Thyroid gland (tissue), 4 donors: ENCODE measurements around the gene AKR1C1. TPM values are rescaled to one million over a fixed set of nuclear protein-coding genes. Genes with fewer than 3 reads are reported as not detected.
"Not testable (repeated sequence)": the region's sequence is repeated elsewhere in the genome, so short reads cannot be mapped to it uniquely, and the experiment has no call there.

Experiments
- DNase-seq, 2 donors: peaks; one replicate each; pipeline ENCODE4 v3.0.0-alpha.2; 2019
- H3K27ac ChIP-seq, 3 donors: fragments of 200-600 bp; sonication (generic); 1 replicate in 2 of 3; 2 replicates in 1 of 3; pipeline ENCODE4 v1.5.1; 2016 to 2019; ENCODE audit warnings: mild to moderate bottlenecking in 1 of 3, moderate library complexity in 1 of 3
- H3K27me3 ChIP-seq: fragments of 200-600 bp; sonication (generic); one replicate; pipeline ENCODE4 v1.5.1; 2019
- H3K36me3 ChIP-seq, 2 donors: fragments of 200-600 bp; sonication (generic); one replicate each; pipeline ENCODE4 v1.5.1; 2016 to 2019
- H3K4me1 ChIP-seq, 2 donors: fragments of 200-600 bp; sonication (generic); one replicate each; pipeline ENCODE4 v1.5.1; 2017 to 2019
- H3K4me3 ChIP-seq, 3 donors: fragments of 200-600 bp; sonication (generic); replicated peaks in 1 of 3; 1 replicate in 2 of 3; 2 replicates in 1 of 3; pipeline ENCODE4 v1.5.1; 2016; ENCODE audit warnings: mild to moderate bottlenecking in 1 of 3
- H3K9me3 ChIP-seq: fragments of 200-600 bp; sonication (generic); one replicate; pipeline ENCODE4 v1.5.1; 2017
- POLR2A ChIP-seq, 2 donors: fragments of 450-650 bp; IDR thresholded peaks; one replicate each; pipeline ENCODE4 v1.6.1; 2017; ENCODE audit warnings: antibody characterized with exemption in 2 of 2, mild to moderate bottlenecking in 2 of 2, moderate library complexity in 1 of 2
- WGBS, 2 donors: methylation state at CpG; one replicate each; pipeline ENCODE4 v1.1.5; 2017; 5-methylcytosine and 5-hydroxymethylcytosine counted together
- intact Hi-C: fragments of 100-400 bp; cut with DNase I; formaldehyde crosslinking; loops from one replicate; pipeline ENCODE4 v1.15.1; 2023
- total RNA-seq, 4 donors: library from RNA; depleted of rRNA; stranded (reverse); fragments of >200 nt; gene quantifications; one replicate each; pipeline ENCODE4 v1.2.3, GENCODE V29; 2016
- TF ChIP-seq, protein P1 (sequence below), 6 experiments: fragments of 200-600 bp in 3 of 6; fragments of 450-650 bp in 3 of 6; sonication (generic) in 3 of 6; IDR thresholded peaks; one replicate each; pipeline ENCODE4 v1.5.1; 2016 to 2019; ENCODE audit warnings: antibody characterized with exemption in 6 of 6, mild to moderate bottlenecking in 2 of 6, inconsistent platforms in 1 of 6, moderate library complexity in 1 of 6

The AKR1C1 gene
- total RNA-seq, 4 donors from 2014 or later: 73.8 to 132 (median 121) TPM

DNA sequence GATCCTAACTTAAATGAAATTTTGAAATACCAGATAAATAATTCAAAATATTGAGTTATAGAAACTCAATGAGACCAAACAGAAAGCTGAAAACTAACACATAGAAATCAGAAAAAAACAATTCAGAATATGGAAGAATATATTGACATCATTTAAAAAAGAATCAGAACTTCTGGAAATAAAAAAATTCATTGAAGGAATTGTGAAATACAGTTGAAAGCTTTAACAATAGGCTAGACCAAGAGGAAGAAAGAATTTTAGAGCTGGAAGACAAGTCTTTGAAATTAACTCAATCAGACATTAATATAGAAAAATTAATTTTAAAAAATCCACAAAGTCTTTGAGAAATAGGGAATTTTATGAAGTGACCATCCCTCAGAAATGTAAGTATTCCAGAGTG, 36.8 kb upstream of the AKR1C1 start:
- H3K27ac ChIP-seq: no peak overlapping the region
- no peaks in the 10 kb centered on the region for H3K4me1 ChIP-seq
- no peak for DNase-seq
- H3K36me3 ChIP-seq: no peaks in the 10 kb centered on the region
- intact Hi-C loops: no loop called here
- no peaks in the 10 kb centered on the region for H3K9me3 ChIP-seq
- no peaks in the 10 kb centered on the region for H3K27me3 ChIP-seq
- H3K4me3 ChIP-seq: no peak overlapping the region
- no peak for TF ChIP-seq POLR2A (IDR thresholded peaks at IDR 0.05)
- TF ChIP-seq, protein P1, sequence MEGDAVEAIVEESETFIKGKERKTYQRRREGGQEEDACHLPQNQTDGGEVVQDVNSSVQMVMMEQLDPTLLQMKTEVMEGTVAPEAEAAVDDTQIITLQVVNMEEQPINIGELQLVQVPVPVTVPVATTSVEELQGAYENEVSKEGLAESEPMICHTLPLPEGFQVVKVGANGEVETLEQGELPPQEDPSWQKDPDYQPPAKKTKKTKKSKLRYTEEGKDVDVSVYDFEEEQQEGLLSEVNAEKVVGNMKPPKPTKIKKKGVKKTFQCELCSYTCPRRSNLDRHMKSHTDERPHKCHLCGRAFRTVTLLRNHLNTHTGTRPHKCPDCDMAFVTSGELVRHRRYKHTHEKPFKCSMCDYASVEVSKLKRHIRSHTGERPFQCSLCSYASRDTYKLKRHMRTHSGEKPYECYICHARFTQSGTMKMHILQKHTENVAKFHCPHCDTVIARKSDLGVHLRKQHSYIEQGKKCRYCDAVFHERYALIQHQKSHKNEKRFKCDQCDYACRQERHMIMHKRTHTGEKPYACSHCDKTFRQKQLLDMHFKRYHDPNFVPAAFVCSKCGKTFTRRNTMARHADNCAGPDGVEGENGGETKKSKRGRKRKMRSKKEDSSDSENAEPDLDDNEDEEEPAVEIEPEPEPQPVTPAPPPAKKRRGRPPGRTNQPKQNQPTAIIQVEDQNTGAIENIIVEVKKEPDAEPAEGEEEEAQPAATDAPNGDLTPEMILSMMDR (IDR thresholded peaks at IDR 0.05): no peak

DNA sequence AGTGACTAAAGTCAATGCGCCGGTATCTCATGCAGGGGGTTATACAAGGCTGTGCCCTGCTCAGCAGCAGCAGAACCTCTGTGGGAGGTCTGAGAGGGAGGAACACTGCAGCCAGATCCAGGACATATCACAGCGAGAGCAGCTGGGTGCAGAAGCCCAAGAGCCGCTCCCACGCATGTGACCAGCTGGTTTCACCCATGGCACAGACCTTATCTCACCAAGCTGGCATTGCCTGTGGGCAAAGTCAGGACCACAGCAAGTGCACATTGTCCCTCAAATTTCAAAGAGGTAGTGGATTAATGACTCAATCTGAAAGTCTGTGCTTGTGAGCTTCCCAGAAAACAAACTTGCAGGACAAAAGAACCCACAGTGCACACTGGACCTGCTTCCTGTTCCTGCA, 31.6 kb upstream of the AKR1C1 start:
- 64 to 79% methylated on average over 4 to 5 of the region's 5 CpGs for WGBS, 2 donors
- H3K9me3 ChIP-seq: no peaks in the 10 kb centered on the region
- no peak overlapping the region for H3K27ac ChIP-seq
- intact Hi-C loops: no loop called here
- H3K4me3 ChIP-seq: no peak overlapping the region
- no peak for DNase-seq
- H3K36me3 ChIP-seq: no peaks in the 10 kb centered on the region
- TF ChIP-seq POLR2A (IDR thresholded peaks at IDR 0.05): no peak
- TF ChIP-seq, protein P1 (IDR thresholded peaks at IDR 0.05): no peak
- H3K4me1 ChIP-seq: peaks cover 11 to 12% of the 10 kb centered on the region in 2 donors
- H3K27me3 ChIP-seq: no peaks in the 10 kb centered on the region

DNA sequence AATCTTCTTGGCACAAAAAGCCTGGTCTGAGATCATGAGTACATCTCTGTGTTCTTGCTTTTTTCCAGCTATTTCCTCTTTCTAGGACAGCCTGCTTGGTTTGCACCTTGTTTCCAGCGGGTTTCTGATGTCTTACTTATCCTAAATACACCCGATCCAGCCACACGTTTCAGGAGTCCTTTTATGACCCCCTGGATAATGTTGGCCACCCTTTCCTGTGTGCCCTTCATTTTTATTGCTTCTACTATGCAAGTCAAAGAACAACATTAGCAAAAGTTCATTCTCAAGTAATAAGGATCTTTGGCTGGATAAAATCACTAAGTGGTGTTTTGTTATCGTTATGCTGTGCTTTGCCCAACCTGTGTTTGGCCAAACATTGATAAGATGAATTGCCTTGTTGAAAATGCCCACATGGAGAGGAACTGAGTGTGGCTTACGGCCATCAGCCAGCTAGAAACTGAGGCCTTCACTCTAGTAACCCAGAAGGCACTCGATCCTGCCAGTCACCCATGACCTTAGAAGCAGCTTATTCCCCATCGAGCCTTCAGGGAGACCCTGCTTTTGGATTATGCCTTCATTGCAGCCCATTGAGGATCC, 28.7 kb upstream of the AKR1C1 start:
- no peak for TF ChIP-seq POLR2A (IDR thresholded peaks at IDR 0.05)
- TF ChIP-seq, protein P1 (IDR thresholded peaks at IDR 0.05): no peak
- peak; percentile 38 to 42 for DNase-seq
- Histone ChIP-seq H3K36me3 (no peaks in the 10 kb centered on the region), H3K9me3 (no peaks in the 10 kb centered on the region), H3K27ac (peak overlapping the region in 1 of 3 donors; percentile 31), H3K4me1 (peaks cover 11 to 13% of the 10 kb centered on the region in 2 donors), H3K4me3 (no peak overlapping the region), H3K27me3 (no peaks in the 10 kb centered on the region)
- 50 to 53% methylated on average over 6 to 7 of the region's 7 CpGs for WGBS, 2 donors
- intact Hi-C loops: no loop called here

DNA sequence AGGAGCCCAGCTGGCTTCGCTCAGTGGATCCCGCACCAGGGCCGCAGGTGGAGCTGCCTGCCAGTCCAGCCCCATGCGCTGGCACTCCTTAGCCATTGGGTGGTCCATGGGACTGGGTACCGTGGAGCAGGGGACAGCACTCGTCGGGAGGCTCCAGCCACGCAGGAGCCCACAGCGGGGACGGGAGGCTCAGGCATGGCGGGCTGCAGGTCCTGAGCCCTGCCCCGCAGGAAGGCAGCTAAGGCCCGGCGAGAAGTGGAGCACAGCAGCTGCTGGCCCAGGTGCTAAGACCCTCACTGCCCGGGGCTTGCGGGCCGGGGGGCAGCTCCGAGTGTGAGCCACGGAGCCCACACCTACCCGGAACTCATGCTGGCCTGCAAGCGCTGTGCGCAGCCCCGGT, 25.9 kb upstream of the AKR1C1 start:
- no peaks in the 10 kb centered on the region for H3K27me3 ChIP-seq
- intact Hi-C loops: no loop called here
- no peak for DNase-seq
- no peak overlapping the region for H3K4me3 ChIP-seq
- WGBS, 2 donors: 96 to 97% methylated on average over 19 to 20 of the region's 23 CpGs
- H3K27ac ChIP-seq: no peak overlapping the region
- H3K4me1 ChIP-seq: peaks cover 30 to 39% of the 10 kb centered on the region in 2 donors
- H3K36me3 ChIP-seq: no peaks in the 10 kb centered on the region
- H3K9me3 ChIP-seq: no peaks in the 10 kb centered on the region
- TF ChIP-seq, protein P1 (IDR thresholded peaks at IDR 0.05): no peak
- no peak for TF ChIP-seq POLR2A (IDR thresholded peaks at IDR 0.05)

DNA sequence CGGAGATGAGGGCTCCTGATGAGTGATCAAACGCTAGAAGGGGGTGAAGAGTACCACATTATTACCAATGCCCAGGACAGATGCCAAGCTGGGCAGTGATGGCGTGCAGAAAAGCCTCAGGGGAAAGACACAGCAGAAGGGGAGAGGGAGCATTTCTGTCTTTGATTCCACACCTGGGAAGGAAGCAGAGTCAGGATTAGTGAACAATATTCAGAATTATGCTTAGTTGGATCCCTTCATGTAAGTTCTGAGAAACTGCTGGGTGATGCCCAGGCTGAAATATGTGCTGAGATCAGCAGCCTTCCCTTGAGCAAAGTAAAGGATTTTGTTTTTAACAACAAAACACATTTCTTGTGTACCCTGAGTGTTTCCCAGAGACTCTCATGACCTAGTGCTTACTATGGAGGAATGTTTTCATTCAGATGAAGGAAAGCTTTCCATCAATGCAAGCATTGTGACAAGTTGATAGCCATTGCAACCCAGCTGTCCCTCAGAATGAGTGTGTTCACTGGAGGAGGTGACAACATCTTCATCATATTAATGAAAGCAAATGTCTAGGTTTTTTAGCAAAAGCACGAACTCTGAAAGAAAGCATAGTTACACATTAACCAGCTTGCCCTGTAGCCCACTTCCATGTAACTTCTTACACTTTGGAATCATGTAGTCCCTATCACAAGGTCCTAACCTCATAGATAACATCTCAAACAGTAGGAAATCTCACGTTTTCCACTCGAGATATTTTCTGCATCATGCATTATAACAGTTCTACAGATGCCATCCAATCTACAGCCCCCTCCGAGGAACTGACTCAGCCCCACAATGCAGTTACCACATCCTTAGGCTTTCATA, 23.8 kb upstream of the AKR1C1 start:
- Histone ChIP-seq H3K9me3 (no peaks in the 10 kb centered on the region), H3K27me3 (no peaks in the 10 kb centered on the region), H3K36me3 (no peaks in the 10 kb centered on the region), H3K4me1 (peaks cover 42 to 56% of the 10 kb centered on the region in 2 donors), H3K27ac (peak overlapping the region in 1 of 3 donors; percentile 14), H3K4me3 (no peak overlapping the region)
- TF ChIP-seq, protein P1 (IDR thresholded peaks at IDR 0.05): no peak
- TF ChIP-seq POLR2A (IDR thresholded peaks at IDR 0.05): no peak
- DNase-seq: no peak
- intact Hi-C loops: no loop called here
- 83 to 84% methylated on average over 7 of the region's 7 CpGs for WGBS, 2 donors

DNA sequence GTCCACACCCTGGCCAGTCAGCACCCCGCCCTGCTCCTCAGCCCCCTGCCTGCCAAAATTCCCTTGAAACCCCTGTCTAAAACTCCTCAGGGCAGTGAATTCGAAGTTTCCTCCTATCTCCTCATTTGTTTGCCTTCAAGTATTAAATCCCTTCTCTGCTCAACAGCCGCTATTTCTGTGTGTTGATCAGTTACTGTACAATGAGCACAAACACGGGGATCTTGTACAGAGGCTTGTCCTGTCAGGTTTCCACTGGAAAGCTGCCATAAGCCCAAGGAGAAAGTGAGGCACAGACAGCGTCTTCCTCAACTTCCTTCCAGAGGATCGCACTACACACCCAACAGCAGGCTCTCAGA, 23.2 kb upstream of the AKR1C1 start:
- intact Hi-C loops, H3K9me3 ChIP-seq, H3K4me3 ChIP-seq, H3K36me3 ChIP-seq, DNase-seq, H3K27me3 ChIP-seq: not testable (repeated sequence)
- WGBS, 2 donors: 76 to 96% methylated on average over 6 of the region's 6 CpGs
- peaks cover 47 to 56% of the 10 kb centered on the region in 2 donors for H3K4me1 ChIP-seq
- peak overlapping the region in 1 of 3 donors; percentile 98 for H3K27ac ChIP-seq

DNA sequence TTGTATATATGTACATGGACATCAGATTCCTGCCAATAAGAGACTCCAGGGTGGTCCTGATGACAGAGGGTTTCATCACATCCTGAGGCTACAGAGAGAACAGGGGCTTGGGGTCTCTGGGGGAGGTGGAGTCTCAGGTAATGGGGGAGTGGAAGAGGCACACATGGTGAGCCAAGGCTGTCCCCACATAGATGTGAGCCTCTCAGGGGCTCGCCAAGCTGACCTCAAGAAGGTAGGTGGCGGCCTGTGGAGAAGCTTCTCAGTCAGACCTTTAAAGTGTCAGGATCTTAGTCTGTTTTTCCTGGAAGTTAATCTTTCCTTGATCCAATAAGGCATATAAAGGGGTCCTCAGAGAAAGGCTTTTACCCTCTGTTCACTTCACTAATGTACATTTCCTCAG, 22.3 kb upstream of the AKR1C1 start:
- peak overlapping the region; percentile 83 to 99 (median 98) for H3K27ac ChIP-seq
- 100% methylated on average over 2 of the region's 2 CpGs for WGBS, 2 donors

More for the DNA sequence above, 22.3 kb upstream of the AKR1C1 start:
- peaks cover 44 to 63% of the 10 kb centered on the region in 2 donors for H3K4me1 ChIP-seq
- H3K27me3 ChIP-seq, H3K36me3 ChIP-seq, intact Hi-C loops, H3K9me3 ChIP-seq, DNase-seq, H3K4me3 ChIP-seq: not testable (repeated sequence)
